GM18520 (cell line): Measurements from ENCODE around the gene UBL4A.

Experiments
- ATAC-seq: cut with Tn5 transposase; IDR thresholded peaks from one replicate; pipeline ENCODE4 v1.9.1; 2021; ENCODE audit not compliant: unreplicated experiment

Gene UBL4A

DNA sequence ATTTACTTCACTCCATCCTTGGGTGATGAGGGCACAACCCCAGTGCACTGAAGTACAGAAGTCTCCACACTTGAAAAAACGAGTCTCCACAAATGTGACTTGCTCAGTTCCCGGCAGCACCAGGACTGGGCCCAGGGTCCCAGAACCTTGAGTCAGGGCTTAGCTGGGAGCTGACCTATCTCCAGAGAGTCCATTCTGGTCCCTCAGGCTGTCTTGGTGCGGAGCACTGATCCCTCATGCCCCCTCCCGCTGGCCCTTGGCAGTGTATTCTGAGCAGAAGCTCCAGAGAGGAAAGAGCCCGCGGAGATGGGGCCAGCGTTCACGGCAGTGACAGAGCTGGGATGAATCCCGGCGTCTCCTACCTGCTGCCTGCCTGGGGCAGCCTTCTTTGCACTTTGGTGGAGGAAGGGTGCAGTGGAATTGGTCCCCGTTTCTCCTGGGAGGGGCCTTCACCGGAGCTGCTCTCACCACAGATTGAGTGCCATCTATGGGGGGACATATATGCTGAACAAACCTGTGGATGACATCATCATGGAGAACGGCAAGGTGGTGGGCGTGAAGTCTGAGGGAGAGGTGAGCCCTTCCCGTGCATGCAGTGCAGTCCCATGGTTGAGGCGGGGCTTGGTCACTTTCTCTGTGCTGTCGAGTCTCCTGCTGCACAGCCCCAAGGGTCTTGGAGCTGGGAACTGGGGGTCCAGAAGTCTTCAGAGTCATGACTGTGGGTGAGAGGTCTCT, 45.6 kb downstream of the UBL4A start:
- ATAC-seq = no peak

DNA sequence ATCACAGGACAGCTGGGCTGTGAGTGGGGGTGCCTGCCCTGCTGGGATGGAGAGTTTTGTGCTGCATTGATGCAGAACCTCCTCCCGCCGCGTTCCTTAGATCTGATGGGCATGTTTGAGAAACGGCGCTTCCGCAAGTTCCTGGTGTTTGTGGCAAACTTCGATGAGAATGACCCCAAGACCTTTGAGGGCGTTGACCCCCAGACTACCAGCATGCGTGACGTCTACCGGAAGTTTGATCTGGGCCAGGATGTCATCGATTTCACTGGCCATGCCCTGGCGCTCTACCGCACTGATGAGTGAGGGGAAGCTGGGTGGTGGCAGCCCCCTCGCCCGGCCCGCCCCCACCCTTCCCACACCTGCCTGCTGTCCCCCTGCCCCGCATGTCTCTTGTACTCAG, 46.6 kb downstream of the UBL4A start:
- ATAC-seq = no peak

- ATAC-seq = no peak
These were observed 48.2 kb downstream of the UBL4A start for GRCh38 chrX:154437971-154438893.

DNA sequence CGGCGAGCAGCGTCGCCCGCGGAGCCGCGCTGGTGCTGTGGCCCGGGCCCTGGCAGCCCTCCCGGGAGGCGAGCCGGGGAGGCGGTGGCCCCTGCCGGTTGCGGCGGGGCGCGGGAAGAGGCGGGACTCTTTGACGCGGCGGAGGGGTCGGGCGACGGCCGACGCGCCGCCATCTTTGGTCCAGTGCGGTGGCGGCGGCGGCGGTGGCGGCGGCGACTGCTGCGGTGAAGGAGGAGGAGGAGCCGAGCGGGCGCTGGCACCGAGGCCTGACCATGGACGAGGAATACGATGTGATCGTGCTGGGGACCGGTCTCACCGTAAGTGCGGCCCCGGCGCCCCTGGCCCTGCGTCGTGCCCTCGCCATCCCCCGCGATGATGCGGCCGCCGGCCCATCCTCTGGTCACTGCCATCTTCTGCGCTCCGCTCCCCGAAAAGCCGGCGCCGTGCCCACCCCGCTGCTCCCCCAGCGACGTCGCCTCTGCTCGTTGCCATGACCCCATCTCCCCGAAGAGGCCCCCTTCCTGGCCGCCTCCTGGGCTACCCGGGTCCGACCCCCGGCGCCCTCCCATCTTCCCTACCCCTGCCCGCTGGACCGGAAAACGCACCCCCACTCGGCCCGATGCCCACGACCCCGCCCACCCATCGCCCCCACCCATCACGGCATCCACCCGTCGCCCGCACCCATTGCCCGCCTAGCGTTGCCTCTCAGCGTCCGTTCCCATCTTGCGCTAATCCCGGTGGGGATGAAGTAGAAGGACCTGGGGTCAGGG, 49.2 kb downstream of the UBL4A start, which contains the start of gene GDI1:
Gene GDI1 (plus strand): TSS at position 172 of the 770 bp plus-strand sequence. CDS start 101 bp downstream, at position 273.
- no peak for ATAC-seq

DNA sequence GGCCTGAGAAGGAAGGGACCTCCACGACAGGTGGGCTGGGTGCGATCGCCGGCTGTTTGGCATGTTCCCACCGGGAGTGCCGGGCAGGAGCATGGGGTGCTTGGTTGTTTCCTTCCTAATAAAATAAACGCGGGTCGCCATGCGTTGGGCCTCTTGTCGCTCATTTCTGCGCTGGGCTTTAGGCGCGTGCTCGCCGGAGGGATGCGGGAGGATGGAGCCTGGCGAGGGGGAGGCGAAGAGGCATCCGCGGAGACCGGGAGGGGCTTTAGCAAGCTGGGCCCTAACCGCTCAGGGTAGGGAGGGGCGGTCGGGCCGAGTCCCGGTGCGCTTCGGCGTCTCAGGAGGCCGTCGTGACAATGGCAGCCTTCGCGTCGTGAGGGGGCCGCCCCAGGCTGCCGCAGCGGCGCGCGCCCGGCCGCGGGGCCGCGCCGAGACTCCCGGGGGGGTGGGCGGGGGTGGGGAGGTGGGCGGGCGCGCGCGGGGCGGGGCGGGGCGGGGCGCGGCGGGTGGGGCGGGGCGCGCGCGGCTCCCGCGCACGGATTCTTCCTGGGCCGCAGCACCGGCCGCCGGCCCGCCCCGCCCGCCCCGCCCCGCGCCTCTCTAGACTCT, 49.9 kb downstream of the UBL4A start:
- no peak for ATAC-seq

DNA sequence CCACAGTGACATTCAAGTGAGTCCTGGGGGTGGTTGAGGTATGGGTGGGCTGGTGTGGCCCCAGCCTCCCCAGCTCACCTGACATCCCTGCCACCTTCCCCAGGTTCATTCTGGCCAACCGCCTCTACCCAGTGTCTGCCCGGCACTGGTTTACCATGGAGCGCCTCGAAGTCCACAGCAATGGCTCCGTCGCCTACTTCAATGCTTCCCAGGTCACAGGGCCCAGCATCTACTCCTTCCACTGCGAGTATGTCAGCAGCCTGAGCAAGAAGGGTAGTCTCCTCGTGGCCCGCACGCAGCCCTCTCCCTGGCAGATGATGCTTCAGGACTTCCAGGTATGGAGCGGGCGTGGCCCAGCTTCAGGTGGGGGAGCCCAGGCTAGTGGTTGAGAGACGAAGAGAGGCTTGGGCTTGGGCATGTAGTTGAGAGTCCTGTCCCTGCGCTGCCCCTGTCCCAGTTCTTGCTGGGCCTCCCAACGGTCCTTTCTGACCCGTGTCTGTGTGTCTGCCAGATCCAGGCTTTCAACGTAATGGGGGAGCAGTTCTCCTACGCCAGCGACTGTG, 51.2 kb downstream of the UBL4A start:
- no peak for ATAC-seq

GRCh38 chrX:154434394-154435168, 51.8 kb downstream of the UBL4A start:
- ATAC-seq = no peak
